ENCODE measurements around the gene RNF150.

The RNF150 gene

GRCh38 chr4:140839888-140840790 lies 293.1 kb downstream of the RNF150 start:
- no peak for DNase-seq (ENCODE audit: extremely low spot score)
- CTCF ChIA-PET, result interaction anchor here (1.1 to 2.1 kb wide), 4 partner anchors 9 to 30 kb away, joined by 3 to 6 read pairs (median 3); no protein-coding TSS in a partner anchor
- POLR2A ChIA-PET, result no interaction called here
- TF ChIP-seq, protein P1, sequence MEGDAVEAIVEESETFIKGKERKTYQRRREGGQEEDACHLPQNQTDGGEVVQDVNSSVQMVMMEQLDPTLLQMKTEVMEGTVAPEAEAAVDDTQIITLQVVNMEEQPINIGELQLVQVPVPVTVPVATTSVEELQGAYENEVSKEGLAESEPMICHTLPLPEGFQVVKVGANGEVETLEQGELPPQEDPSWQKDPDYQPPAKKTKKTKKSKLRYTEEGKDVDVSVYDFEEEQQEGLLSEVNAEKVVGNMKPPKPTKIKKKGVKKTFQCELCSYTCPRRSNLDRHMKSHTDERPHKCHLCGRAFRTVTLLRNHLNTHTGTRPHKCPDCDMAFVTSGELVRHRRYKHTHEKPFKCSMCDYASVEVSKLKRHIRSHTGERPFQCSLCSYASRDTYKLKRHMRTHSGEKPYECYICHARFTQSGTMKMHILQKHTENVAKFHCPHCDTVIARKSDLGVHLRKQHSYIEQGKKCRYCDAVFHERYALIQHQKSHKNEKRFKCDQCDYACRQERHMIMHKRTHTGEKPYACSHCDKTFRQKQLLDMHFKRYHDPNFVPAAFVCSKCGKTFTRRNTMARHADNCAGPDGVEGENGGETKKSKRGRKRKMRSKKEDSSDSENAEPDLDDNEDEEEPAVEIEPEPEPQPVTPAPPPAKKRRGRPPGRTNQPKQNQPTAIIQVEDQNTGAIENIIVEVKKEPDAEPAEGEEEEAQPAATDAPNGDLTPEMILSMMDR (IDR thresholded peaks at IDR 0.05; ENCODE audit: control extremely low read depth, extremely low read depth, low read depth, missing control alignments), result no peak

DNA sequence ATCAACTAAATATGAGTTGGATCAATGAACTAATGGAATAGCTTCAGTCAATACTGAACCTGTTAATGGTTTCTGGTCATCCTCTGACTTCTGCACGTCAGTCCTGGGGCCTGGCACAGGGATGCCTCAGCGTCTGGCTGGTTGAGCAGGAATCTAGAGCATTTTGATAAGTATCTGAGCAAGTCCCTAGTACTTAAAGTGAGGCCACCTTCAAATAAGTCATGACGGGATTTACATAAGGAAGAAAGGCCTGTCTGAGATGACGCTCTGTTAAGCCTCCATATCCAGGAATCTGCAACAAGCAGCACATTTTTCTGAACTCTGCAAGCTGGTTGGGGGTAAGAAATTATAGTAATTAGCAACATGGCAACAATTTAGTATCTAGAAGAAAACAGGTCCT lies 293.9 kb downstream of the RNF150 start:
- ChIA-PET POLR2A (no interaction called here), CTCF (interaction anchor here (1.1 to 2.1 kb wide), 3 partner anchors 8 to 11 kb away, joined by 3 to 6 read pairs (median 3); no protein-coding TSS in a partner anchor)
- TF ChIP-seq, protein P1 (IDR thresholded peaks at IDR 0.05; ENCODE audit: control extremely low read depth, extremely low read depth, low read depth, missing control alignments), result no peak
- DNase-seq (ENCODE audit: extremely low spot score), result no peak

DNA sequence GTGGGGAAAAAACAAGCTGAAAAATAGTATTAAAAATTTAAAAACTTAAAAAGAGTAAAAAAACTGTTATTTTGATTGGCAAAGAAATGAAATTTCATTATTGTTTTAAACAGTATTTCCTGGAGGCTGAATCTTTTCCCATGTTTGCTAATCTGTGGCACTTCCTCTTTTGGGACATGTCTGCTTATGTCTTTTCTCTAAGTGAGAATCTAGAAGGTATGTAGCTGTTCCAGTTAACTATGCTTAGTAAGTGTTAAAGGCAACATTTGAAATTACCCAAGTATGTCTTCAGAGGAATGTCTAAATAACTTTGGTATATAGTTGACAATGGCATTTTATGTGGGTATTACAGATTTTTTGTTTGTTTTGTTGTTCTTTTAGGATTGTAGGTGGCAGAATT lies 295.5 kb downstream of the RNF150 start:
- DNase-seq (ENCODE audit: extremely low spot score), result no peak
- ChIA-PET POLR2A (no interaction called here), CTCF (interaction anchor here (1.0 kb wide), 1 partner anchor 13 kb away, joined by 4 read pairs; no protein-coding TSS in a partner anchor)
- TF ChIP-seq, protein P1 (IDR thresholded peaks at IDR 0.05; ENCODE audit: control extremely low read depth, extremely low read depth, low read depth, missing control alignments), result no peak

GRCh38 chr4:140834839-140835495 lies 298.3 kb downstream of the RNF150 start:
- TF ChIP-seq, protein P1 (IDR thresholded peaks at IDR 0.05; ENCODE audit: control extremely low read depth, extremely low read depth, low read depth, missing control alignments), result no peak
- POLR2A ChIA-PET, result no interaction called here
- CTCF ChIA-PET, result interaction anchor here (0.9 to 1.1 kb wide), 2 partner anchors 18 to 95 kb away, joined by 3 read pairs; no protein-coding TSS in a partner anchor
- DNase-seq (ENCODE audit: extremely low spot score), result no peak

- ChIA-PET POLR2A (no interaction called here), CTCF (interaction anchor here (1.2 kb wide), 1 partner anchor 18 kb away, joined by 3 read pairs; no protein-coding TSS in a partner anchor)
- TF ChIP-seq, protein P1 (IDR thresholded peaks at IDR 0.05; ENCODE audit: control extremely low read depth, extremely low read depth, low read depth, missing control alignments), result no peak
- no peak for DNase-seq (ENCODE audit: extremely low spot score)
These were observed 300.0 kb downstream of the RNF150 start for GRCh38 chr4:140833280-140833679.

DNA sequence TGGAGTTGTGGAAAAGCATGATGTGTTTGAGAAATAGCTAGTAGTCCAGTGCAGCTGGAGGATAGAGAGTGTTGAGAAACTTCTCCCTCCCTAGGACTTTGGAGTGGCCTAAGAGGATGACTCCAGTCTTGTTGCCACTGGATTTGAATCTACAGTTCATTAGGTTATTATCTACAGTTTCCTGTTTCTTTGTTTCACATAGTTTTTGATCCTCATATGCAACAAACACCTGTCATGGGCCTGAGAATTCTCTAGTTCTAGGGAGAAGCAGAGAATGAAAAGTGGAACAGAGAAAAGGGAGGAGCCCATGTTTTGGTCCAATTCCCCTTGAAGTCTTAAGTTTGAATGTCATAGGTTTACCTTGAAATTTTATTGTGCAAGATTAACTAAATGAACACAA lies 303.4 kb downstream of the RNF150 start:
- TF ChIP-seq, protein P1 (IDR thresholded peaks at IDR 0.05; ENCODE audit: control extremely low read depth, extremely low read depth, low read depth, missing control alignments), result no peak
- ChIA-PET CTCF (interaction anchor here (0.6 to 0.9 kb wide), 2 partner anchors 10 to 13 kb away, joined by 3 read pairs; no protein-coding TSS in a partner anchor), POLR2A (no interaction called here)
- peak; percentile 25 for DNase-seq (ENCODE audit: extremely low spot score)

Data from GM10248 (cell line).